Astrocyte (in vitro differentiated cells and primary cell): ENCODE data around the gene CDC42EP1.

ENCODE experiments used
- CTCF ChIP-seq: IDR thresholded peaks from 2 replicates; pipeline ENCODE4 v1.5.1; 2011; ENCODE audit warnings: low read depth, mild to moderate bottlenecking, inconsistent platforms, low read length, moderate library complexity; ENCODE audit not compliant: insufficient read depth
- EZH2 ChIP-seq: IDR thresholded peaks from 2 replicates; pipeline ENCODE4 v1.6.1; 2012; ENCODE audit warnings: mild to moderate bottlenecking, low read length, inconsistent platforms; ENCODE audit not compliant: insufficient read depth

GRCh38 chr22:37521236-37521739, 39.0 kb upstream of the CDC42EP1 start:
- TF ChIP-seq CTCF (no peak), EZH2 (no peak)
